CD4-positive, alpha-beta T cell (primary cell): ENCODE measurements around the gene SH3RF3. TPM values are rescaled to one million over a fixed set of nuclear protein-coding genes. Genes with fewer than 3 reads are reported as not detected.

Experiments used
- ATAC-seq: fragments of 200-7000 bp; cut with Tn5 transposase; one replicate; pipeline ENCODE4 v1.10.0; 2022; ENCODE audit warnings: mild to moderate bottlenecking; ENCODE audit not compliant: poor library complexity
- CTCF ChIA-PET: fragments of 350-600 bp; sonication (Branson Sonifier 250); formaldehyde crosslinking; loops from one replicate; lab custom pipeline; 2021; ENCODE audit warnings: antibody characterized with exemption, inconsistent platforms; lab: Charles Lee
- POLR2A ChIA-PET: fragments of 350-600 bp; sonication (Branson Sonifier 250); formaldehyde crosslinking; loops from one replicate; lab custom pipeline; 2021; ENCODE audit warnings: antibody characterized with exemption, inconsistent platforms; lab: Charles Lee
- DNase-seq, 14 experiments: peaks; one replicate each; pipeline ENCODE4 v3.0.0-alpha.2; 2013 to 2020; ENCODE audit warnings: mixed read lengths in 2 of 14
- H3K27ac ChIP-seq, 2 donors: one replicate each; pipeline versions ENCODE4 v1.5.1 to v1.7.0; 2013; ENCODE audit warnings: low read length in 2 of 2, low read depth in 1 of 2, mild to moderate bottlenecking in 1 of 2
- H3K27me3 ChIP-seq, 2 experiments: 1 replicate in 1 of 2; 2 replicates in 1 of 2; pipeline versions ENCODE4 v1.6.1 to v1.7.0; 2013; ENCODE audit warnings: low read length in 2 of 2, control low read depth in 1 of 2, mild to moderate bottlenecking in 1 of 2, moderate library complexity in 1 of 2; ENCODE audit not compliant: insufficient read depth in 2 of 2, control insufficient read depth in 1 of 2
- H3K36me3 ChIP-seq: one replicate; pipeline ENCODE4 v1.6.1; 2013; ENCODE audit warnings: low read length, control low read depth; ENCODE audit not compliant: insufficient read depth
- H3K4me1 ChIP-seq: one replicate; pipeline ENCODE4 v1.6.1; 2013; ENCODE audit warnings: low read length, control low read depth; ENCODE audit not compliant: insufficient read depth
- H3K4me3 ChIP-seq: one replicate; pipeline ENCODE4 v1.5.1; 2013; ENCODE audit warnings: mild to moderate bottlenecking, low read length, moderate library complexity
- H3K9me3 ChIP-seq, 2 experiments: 1 replicate in 1 of 2; 2 replicates in 1 of 2; pipeline versions ENCODE4 v1.6.1 to v1.7.0; 2013; ENCODE audit warnings: low read length in 2 of 2, mild to moderate bottlenecking in 2 of 2, control low read depth in 1 of 2, moderate library complexity in 1 of 2; ENCODE audit not compliant: control insufficient read depth in 1 of 2, insufficient read depth in 1 of 2
- H3K27ac Mint-ChIP-seq: one replicate; pipeline ENCODE4 v1.8.0; 2020; ENCODE audit warnings: mixed read lengths
- H3K27me3 Mint-ChIP-seq: one replicate; pipeline ENCODE4 v1.8.0; 2021; ENCODE audit warnings: mixed read lengths
- H3K36me3 Mint-ChIP-seq: one replicate; pipeline ENCODE4 v1.8.0; 2021; ENCODE audit warnings: low read depth, mixed read lengths
- H3K4me1 Mint-ChIP-seq: one replicate; pipeline ENCODE4 v1.8.0; 2021; ENCODE audit warnings: low read depth, mixed read lengths
- H3K4me3 Mint-ChIP-seq: one replicate; pipeline ENCODE4 v1.8.0; 2020; ENCODE audit warnings: mild to moderate bottlenecking, mixed read lengths
- H3K9me3 Mint-ChIP-seq: one replicate; pipeline ENCODE4 v1.8.0; 2020; ENCODE audit warnings: mixed read lengths
- CTCF ChIP-seq: fragments of 200-600 bp; IDR thresholded peaks from one replicate; pipeline ENCODE4 v1.8.0; 2022; ENCODE audit warnings: antibody characterized with exemption, mild to moderate bottlenecking
- intact Hi-C, 2 experiments: fragments of 100-400 bp; cut with DNase I in 1 of 2; cut with micrococcal nuclease in 1 of 2; formaldehyde crosslinking; loops; one replicate each; pipeline versions ENCODE4 v1.15.1 to v1.9.0; 2023 to 2025; cut with DNase I, micrococcal nuclease
- total RNA-seq, 174 experiments: library from RNA in 2 of 174; stranded (reverse) in 2 of 174; gene quantifications; one replicate each; pipeline ENCODE4 v1.2.3 and lab custom pipeline; 2021 to 2026

Gene SH3RF3
- total RNA-seq, 2 experiments from 2014 or later, result 5.2 to 5.9 TPM

DNA sequence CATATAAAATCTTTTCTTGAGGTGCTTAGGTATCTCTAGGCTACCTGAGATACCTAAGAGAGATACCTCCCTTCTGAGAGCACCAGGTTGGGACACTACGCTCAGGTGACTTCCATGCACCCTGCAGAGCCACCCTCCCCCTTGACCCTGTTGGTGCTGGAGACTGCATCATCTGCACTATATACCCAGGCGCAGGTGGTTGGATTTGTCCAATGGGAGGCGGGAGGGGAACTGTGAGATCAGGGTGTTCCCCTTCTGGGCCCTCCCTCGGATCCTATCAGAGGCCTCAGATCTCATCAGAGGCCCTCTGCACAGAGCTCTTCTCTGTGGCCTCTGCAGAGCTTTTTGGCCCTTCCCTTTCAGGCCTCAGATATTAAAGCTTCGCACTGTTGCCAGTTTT lies 158.4 kb downstream of the SH3RF3 start:
- Mint-ChIP-seq H3K27ac (no peak overlapping the region), H3K4me3 (no peak overlapping the region), H3K9me3 (no peaks in the 10 kb centered on the region), H3K36me3 (no peaks in the 10 kb centered on the region), H3K27me3 (no peaks in the 10 kb centered on the region), H3K4me1 (no peaks in the 10 kb centered on the region)
- Histone ChIP-seq H3K27me3 (no peaks in the 10 kb centered on the region), H3K4me3 (no peak overlapping the region), H3K9me3 (no peaks in the 10 kb centered on the region), H3K36me3 (no peaks in the 10 kb centered on the region), H3K4me1 (no peaks in the 10 kb centered on the region), H3K27ac (no peak overlapping the region)
- POLR2A ChIA-PET, result no interaction called here
- no peak for TF ChIP-seq CTCF
- DNase-seq (no peak), ATAC-seq (no peak)
- intact Hi-C loops, result no loop called here
- CTCF ChIA-PET, result no interaction called here

DNA sequence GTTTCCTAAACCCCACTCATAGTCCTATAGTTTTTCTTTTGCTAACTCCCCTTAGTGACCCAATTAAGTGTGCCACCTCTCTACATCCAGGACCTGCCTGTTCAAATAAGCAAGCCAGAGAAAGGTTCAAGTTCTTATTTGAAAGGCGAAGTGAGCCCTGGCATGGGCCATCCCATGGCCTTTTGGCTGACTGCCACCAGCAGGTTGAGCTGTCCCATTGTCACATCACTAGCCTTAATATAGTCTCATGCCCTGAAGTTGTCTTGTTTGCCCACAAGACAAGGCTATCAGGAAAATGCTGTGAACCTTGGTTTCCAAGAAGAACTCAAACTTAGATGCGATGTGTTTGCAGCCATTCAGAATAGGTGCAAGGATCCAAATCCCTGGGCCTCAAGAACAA lies 158.8 kb downstream of the SH3RF3 start:
- H3K9me3 Mint-ChIP-seq, result no peaks in the 10 kb centered on the region
- POLR2A ChIA-PET, result no interaction called here
- H3K27me3 Mint-ChIP-seq, result no peaks in the 10 kb centered on the region
- Histone ChIP-seq H3K4me1 (no peaks in the 10 kb centered on the region), H3K4me3 (no peak overlapping the region), H3K27ac (no peak overlapping the region), H3K27me3 (no peaks in the 10 kb centered on the region), H3K9me3 (no peaks in the 10 kb centered on the region), H3K36me3 (no peaks in the 10 kb centered on the region)
- DNase-seq, result no peak
- intact Hi-C loops, result no loop called here
- TF ChIP-seq CTCF, result no peak
- H3K4me3 Mint-ChIP-seq, result no peak overlapping the region
- no peaks in the 10 kb centered on the region for H3K4me1 Mint-ChIP-seq
- H3K27ac Mint-ChIP-seq, result no peak overlapping the region
- no peaks in the 10 kb centered on the region for H3K36me3 Mint-ChIP-seq
- no peak for ATAC-seq
- CTCF ChIA-PET, result no interaction called here

DNA sequence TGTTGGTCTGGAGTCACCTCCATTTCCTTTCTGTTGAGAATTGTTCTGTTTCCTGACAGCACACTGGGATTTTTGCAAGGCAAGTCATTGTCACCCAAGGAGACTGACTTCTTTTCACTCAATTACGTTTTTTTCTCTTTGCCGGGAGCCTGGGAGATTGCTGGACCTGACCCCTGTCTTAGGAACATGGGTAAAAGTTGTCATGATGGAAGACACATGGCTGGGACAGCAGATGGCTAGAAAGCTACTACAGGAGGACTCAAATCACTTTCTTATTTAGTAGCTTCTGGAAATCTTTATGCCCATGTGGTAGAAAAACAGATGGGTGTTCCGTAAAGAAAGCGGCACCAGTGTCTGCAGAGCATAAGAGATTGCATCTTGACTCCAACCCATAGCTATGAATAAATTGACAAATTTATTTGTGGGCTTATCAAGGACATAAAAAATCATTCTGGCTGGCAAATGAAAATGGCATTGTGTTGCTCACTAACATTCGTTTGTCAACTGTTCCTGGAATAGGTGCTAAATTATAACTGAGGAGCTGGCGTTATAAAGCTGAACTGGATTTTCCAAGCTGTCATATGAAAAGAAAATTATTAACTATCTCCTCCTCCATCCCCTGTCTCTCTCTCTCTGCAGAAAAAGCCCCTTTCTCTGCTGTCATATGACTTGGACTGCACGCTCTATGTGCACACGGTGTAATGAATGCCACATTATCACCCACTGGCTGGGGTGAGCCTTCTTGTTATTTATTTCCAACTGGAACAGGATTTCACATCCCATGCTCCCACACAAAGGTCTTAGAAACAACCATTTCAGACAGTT lies 159.8 kb downstream of the SH3RF3 start:
- H3K36me3 ChIP-seq, result no peaks in the 10 kb centered on the region
- intact Hi-C loops, result no loop called here
- ChIA-PET CTCF (no interaction called here), POLR2A (no interaction called here)
- Mint-ChIP-seq H3K4me1 (no peaks in the 10 kb centered on the region), H3K9me3 (no peaks in the 10 kb centered on the region), H3K27ac (no peak overlapping the region), H3K36me3 (no peaks in the 10 kb centered on the region), H3K27me3 (no peaks in the 10 kb centered on the region), H3K4me3 (no peak overlapping the region)
- H3K27me3 ChIP-seq, result no peaks in the 10 kb centered on the region
- H3K4me3 ChIP-seq, result no peak overlapping the region
- DNase-seq, result no peak
- H3K9me3 ChIP-seq, result peaks cover 0 to 8% of the 10 kb centered on the region in 2 experiments
- no peaks in the 10 kb centered on the region for H3K4me1 ChIP-seq
- no peak for ATAC-seq
- H3K27ac ChIP-seq, result no peak overlapping the region
- no peak for TF ChIP-seq CTCF
